K562 (cell line): ENCODE measurements around the gene USP48. TPM values are rescaled to one million over a fixed set of nuclear protein-coding genes. Genes with fewer than 3 reads are reported as not detected.

Experiments used
- ATAC-seq: fragments of 200-7000 bp; cut with Tn5 transposase; 3 replicates; pipeline ENCODE4 v1.9.1; 2020; ENCODE audit warnings: moderate library complexity
- BruUV-seq: library from RNA; stranded (reverse); fragments of 400-500 nt; replicated peaks from 2 replicates; lab custom pipeline; 2021; lab: Mats Ljungman, UMichigan
- CTCF ChIA-PET: fragments of 300-600 bp; formaldehyde crosslinking; extraction: SDS; loops from one replicate; lab custom pipeline; 2021; ENCODE audit warnings: low intra/inter-chr PET ratio; lab: Yijun Ruan, JAX
- POLR2A ChIA-PET: fragments of 300-600, 350-650 bp; sonication (Branson Sonifier 250); formaldehyde crosslinking; extraction: SDS; loops from one replicate; lab custom pipeline; 2021; ENCODE audit warnings: antibody characterized with exemption, inconsistent platforms; lab: Yijun Ruan, JAX
- DNase-seq, 4 experiments: peaks; one replicate each; pipeline versions ENCODE4 v3.0.0 to v3.0.0-alpha.2; 2011 to 2018; ENCODE audit warnings: low spot score in 3 of 4, mixed read lengths in 3 of 4; ENCODE audit errors: extremely low read depth in 1 of 4
- FAIRE-seq: peaks from 2 replicates; lab custom pipeline; 2011; peaks lifted over from hg19 to GRCh38; lab: Jason Lieb, UNC
- H2AFZ ChIP-seq: 2 replicates; pipeline ENCODE4 v1.6.0; 2011; ENCODE audit warnings: low read depth, low read length, control low read depth, inconsistent platforms
- H3K27ac ChIP-seq: fragments of 200-600 bp; 3 replicates; pipeline ENCODE4 v1.8.0; 2011; ENCODE audit warnings: low read depth, mild to moderate bottlenecking, control low read depth, inconsistent platforms, low read length, moderate library complexity, mixed read lengths; ENCODE audit errors: extremely low read depth
- H3K27me3 ChIP-seq, 2 experiments: fragments of 300-600 bp in 1 of 2; 2 replicates in 1 of 2; 3 replicates in 1 of 2; pipeline versions ENCODE4 v1.6.0 to v1.8.0; 2011; ENCODE audit warnings: inconsistent platforms in 2 of 2, low read length in 2 of 2, mild to moderate bottlenecking in 1 of 2, mixed read lengths in 1 of 2, moderate library complexity in 1 of 2; ENCODE audit not compliant: control insufficient read depth in 2 of 2, insufficient read depth in 2 of 2
- H3K36me3 ChIP-seq: fragments of 300-600 bp; 3 replicates; pipeline ENCODE4 v1.8.0; 2011; ENCODE audit warnings: mild to moderate bottlenecking, low read length, inconsistent platforms; ENCODE audit not compliant: control insufficient read depth, insufficient read depth
- H3K4me1 ChIP-seq, 2 experiments: fragments of 200-600 bp in 1 of 2; replicated peaks in 1 of 2; 2 replicates in 1 of 2; 3 replicates in 1 of 2; pipeline versions ENCODE4 v1.5.1 to v1.8.0; 2011; ENCODE audit warnings: inconsistent platforms in 2 of 2, low read length in 2 of 2, mild to moderate bottlenecking in 1 of 2, mixed read lengths in 1 of 2, moderate library complexity in 1 of 2; ENCODE audit not compliant: control insufficient read depth in 2 of 2, insufficient read depth in 2 of 2
- H3K4me2 ChIP-seq: 2 replicates; pipeline ENCODE4 v1.6.1; 2011; ENCODE audit warnings: low read length, control low read depth, inconsistent platforms, mixed read lengths; ENCODE audit not compliant: insufficient read depth
- H3K4me3 ChIP-seq: fragments of 200-600 bp; sonication (generic), shearing (Covaris generic); 2 replicates; pipeline ENCODE4 v1.5.1; 2016; ENCODE audit warnings: control low read depth, inconsistent platforms
- H3K79me2 ChIP-seq: fragments of 200-600 bp; 3 replicates; pipeline ENCODE4 v1.8.0; 2011; ENCODE audit warnings: low read length, inconsistent platforms; ENCODE audit not compliant: control insufficient read depth, insufficient read depth
- H3K9ac ChIP-seq, 2 experiments: 2 replicates each; pipeline versions ENCODE4 v1.6.0 to v1.6.1; 2011; ENCODE audit warnings: low read depth in 2 of 2, low read length in 2 of 2, control low read depth in 1 of 2, inconsistent platforms in 1 of 2, mild to moderate bottlenecking in 1 of 2, mixed read lengths in 1 of 2; ENCODE audit not compliant: insufficient read depth in 1 of 2
- H3K9me1 ChIP-seq: one replicate; pipeline ENCODE4 v1.6.0; 2011; ENCODE audit warnings: inconsistent platforms, mild to moderate bottlenecking, low read length, moderate library complexity; ENCODE audit not compliant: control insufficient read depth, insufficient read depth
- H3K9me3 ChIP-seq: replicated peaks from 2 replicates; pipeline ENCODE4 v1.5.1; 2011; ENCODE audit warnings: low read depth, low read length, inconsistent platforms; ENCODE audit not compliant: control insufficient read depth, insufficient read depth
- H4K20me1 ChIP-seq: replicated peaks from 2 replicates; pipeline ENCODE4 v1.6.1; 2011; ENCODE audit warnings: low read length, inconsistent platforms, mixed read lengths; ENCODE audit not compliant: control insufficient read depth, insufficient read depth
- CREBBP ChIP-seq: IDR thresholded peaks from one replicate; pipeline ENCODE4 v1.6.1; 2012; ENCODE audit warnings: low read depth, mild to moderate bottlenecking, control low read depth, inconsistent platforms, low read length
- GATA2 ChIP-seq: sonication (generic); formaldehyde crosslinking; IDR thresholded peaks from 2 replicates; pipeline ENCODE4 v1.4.0; 2020; ENCODE audit warnings: mild to moderate bottlenecking, missing genetic modification reagents
- HMBOX1 ChIP-seq: sonication (generic); IDR thresholded peaks from 2 replicates; pipeline ENCODE4 v1.6.1; 2016
- NFIX ChIP-seq: fragments of 250-450 bp; sonication (Bioruptor Pico); IDR thresholded peaks from 2 replicates; pipeline ENCODE4 v1.4.0; 2020; ENCODE audit warnings: low read depth, mild to moderate bottlenecking, moderate library complexity
- NUFIP1 ChIP-seq: fragments of 450-650 bp; IDR thresholded peaks from 2 replicates; pipeline ENCODE4 v1.6.1; 2018; ENCODE audit not compliant: partially characterized antibody
- ZNF232 ChIP-seq: sonication (generic); formaldehyde crosslinking; IDR thresholded peaks from 2 replicates; pipeline ENCODE4 v1.8.0; 2022; ENCODE audit warnings: mild to moderate bottlenecking, missing genetic modification reagents
- WGBS: fragments of 100-300 bp; shearing (Covaris generic); methylation state at CpG from one replicate; pipeline ENCODE4 v1.1.6; 2016; ENCODE audit warnings: low coverage, mixed read lengths; ENCODE audit not compliant: insufficient coverage; ENCODE audit errors: missing lambda C conversion rate; 5-methylcytosine and 5-hydroxymethylcytosine counted together
- in situ Hi-C: fragments of 300-500 bp; cut with MboI; formaldehyde crosslinking; loops from 4 replicates; pipeline ENCODE4 v1.15.0; 2018; ENCODE audit warnings: inconsistent platforms, mixed read lengths
- intact Hi-C: fragments of 100-400 bp; cut with micrococcal nuclease; formaldehyde crosslinking; loops from 2 replicates; pipeline ENCODE4 v1.14.2; 2022
- polyA plus RNA-seq, 8 experiments: library from polyadenylated mRNA; depleted of rRNA in 4 of 8; stranded (reverse) in 5 of 8; unstranded in 3 of 8; fragments of >200 nt; fragmentation: Nextera tagmentation in 2 of 8; fragmentation: Illumina TruSeq in 1 of 8; extraction: Ambion mirVana in 2 of 8; extraction: Trizol in 1 of 8; gene quantifications; 2 replicates each; pipeline versions ENCODE4 v1.2.1 to v1.2.3, GENCODE V29; 2011 to 2014; ENCODE audit warnings: inconsistent platforms in 1 of 8, missing spikeins in 1 of 8
- total RNA-seq, 7 experiments: library from RNA; depleted of rRNA in 6 of 7; stranded (reverse); fragments of >200 nt in 6 of 7; fragmentation: Illumina TruSeq in 2 of 7; extraction: Trizol in 2 of 7; gene quantifications; 2 replicates each; pipeline versions ENCODE4 v1.2.1 to v1.2.3, GENCODE V29; 2011 to 2021; ENCODE audit warnings: low replicate concordance in 1 of 7

Gene USP48
- total and polyA plus RNA-seq, 9 of the 15 experiments (the other 6 are each of a cell fraction or from before 2014, with no cell fraction given), result 23.3 to 123 (median 106) TPM

DNA sequence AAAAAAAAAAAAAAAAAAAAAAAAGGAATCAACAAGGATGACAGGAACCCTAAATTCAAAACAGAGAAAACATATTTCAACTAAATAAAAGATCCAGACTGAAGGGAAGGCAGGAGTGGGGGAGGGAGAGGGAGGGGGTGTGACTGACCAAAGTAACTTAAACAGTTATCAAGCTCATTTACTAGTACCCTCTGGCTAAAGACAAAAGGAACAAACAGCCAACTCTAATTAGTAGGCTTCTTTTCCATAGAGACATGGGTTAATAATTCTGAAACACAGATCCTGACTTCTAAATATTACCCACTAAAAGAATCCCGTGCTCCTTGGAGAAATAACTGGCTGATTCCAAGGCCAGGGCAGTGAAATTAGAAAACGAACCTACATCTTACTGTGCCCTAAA lies 23.8 kb downstream of the USP48 start:
- no peak overlapping the region for H2AFZ ChIP-seq
- FAIRE-seq, result no peak
- H3K4me3 ChIP-seq, result no peak overlapping the region
- H3K4me1 ChIP-seq, result peaks cover 14 to 28% of the 10 kb centered on the region in 2 experiments; a peak in 4 of 5 replicates
- H3K27ac ChIP-seq, result no peak overlapping the region
- TF ChIP-seq ZNF232 (CRISPR knock-in tag) (no peak), NUFIP1 (no peak), CREBBP (no peak), HMBOX1 (peak; percentile 91), NFIX (CRISPR knock-in tag) (no peak), GATA2 (CRISPR knock-in tag) (no peak)
- no peak overlapping the region for H3K9ac ChIP-seq
- in situ Hi-C loops (no loop called here), intact Hi-C loops (no loop called here)
- no peak overlapping the region for H3K4me2 ChIP-seq
- POLR2A ChIA-PET, result interaction anchor here (0.7 to 1.0 kb wide), 2 partner anchors 10 to 13 kb away, joined by 3 read pairs; no protein-coding TSS in a partner anchor
- CTCF ChIA-PET, result no interaction called here
- H3K9me1 ChIP-seq, result no peaks in the 10 kb centered on the region
- peaks cover 40% of the 10 kb centered on the region for H3K36me3 ChIP-seq
- no peaks in the 10 kb centered on the region for H3K27me3 ChIP-seq
- peaks cover 89% of the 10 kb centered on the region for H3K79me2 ChIP-seq
- no peaks in the 10 kb centered on the region for H3K9me3 ChIP-seq
- 0 out of 3 replicates have a peak, but pooled peaks have one; percentile 29 for ATAC-seq
- peaks cover 24% of the 10 kb centered on the region; the same call in 1 of the 2 replicates for H4K20me1 ChIP-seq
- DNase-seq, result no peak
- WGBS, result 36% methylated on average over 2 of the region's 2 CpGs
- no TSS peak for BruUV-seq
